Measurements from ENCODE around the gene PPP2R2C.

GRCh38 chr4:6275351-6275750 lies 197.1 kb downstream of the PPP2R2C start:
- TF ChIP-seq POLR2A (IDR thresholded peaks at IDR 0.05; ENCODE audit: low read depth) (no peak), CTCF (IDR thresholded peaks at IDR 0.05) (no peak), EP300 (IDR thresholded peaks at IDR 0.05) (no peak), POLR2AphosphoS5 (IDR thresholded peaks at IDR 0.05) (no peak)
